Activated CD4-positive, alpha-beta T cell treated with anti-CD3 and anti-CD28 coated beads for 48 hours (primary cell): Measurements from ENCODE around the gene LPCAT1.

Experiments
- DNase-seq: peaks from one replicate; pipeline ENCODE4 v3.0.0-alpha.2; 2020

LPCAT1 gene

GRCh38 chr5:1419476-1420210 lies 104.1 kb downstream of the LPCAT1 start:
- no peak for DNase-seq

- DNase-seq = no peak
Observed at GRCh38 chr5:1418921-1419280, 104.9 kb downstream of the LPCAT1 start.

GRCh38 chr5:1418238-1418920 lies 105.4 kb downstream of the LPCAT1 start:
- no peak for DNase-seq

- no peak for DNase-seq
Observed at GRCh38 chr5:1417586-1418225, 106.1 kb downstream of the LPCAT1 start.

- no peak for DNase-seq
Observed at GRCh38 chr5:1416856-1417469, 106.8 kb downstream of the LPCAT1 start.

DNA sequence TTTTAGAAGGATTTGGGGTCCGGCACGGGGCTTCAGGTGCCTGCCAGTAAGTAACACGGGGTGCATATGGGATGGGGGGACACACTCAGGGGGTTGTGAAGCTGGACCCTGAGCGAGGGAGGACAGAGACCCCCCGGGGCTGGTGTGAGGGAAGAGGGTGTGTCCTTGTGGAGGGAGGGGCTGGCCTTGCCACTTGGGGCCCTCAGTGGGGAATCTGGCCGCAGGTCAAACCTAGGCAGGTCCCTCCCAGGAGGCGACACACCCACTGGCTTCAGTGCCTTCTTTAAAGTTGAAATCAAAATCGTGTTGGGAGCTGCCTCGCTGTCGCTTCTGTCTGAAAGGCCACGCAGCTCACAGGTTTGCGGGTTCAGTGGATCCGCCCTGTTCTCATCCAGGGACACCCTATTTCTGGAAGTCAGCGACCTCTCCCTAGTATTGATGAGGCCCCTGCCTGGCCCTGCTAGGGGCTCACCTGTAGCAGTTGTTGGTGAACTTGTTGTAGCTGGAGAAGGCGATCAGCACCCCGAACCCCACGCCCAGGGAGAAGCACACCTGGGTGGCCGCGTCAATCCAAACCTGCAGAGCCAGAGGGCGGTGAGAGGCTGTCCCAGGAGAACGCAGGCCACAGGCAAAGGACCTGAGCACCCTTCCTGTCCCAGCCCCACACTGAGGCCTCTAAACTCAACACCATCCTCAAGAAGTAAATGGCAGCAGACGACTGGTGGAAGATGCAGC lies 108.0 kb downstream of the LPCAT1 start:
- DNase-seq = no peak

DNA sequence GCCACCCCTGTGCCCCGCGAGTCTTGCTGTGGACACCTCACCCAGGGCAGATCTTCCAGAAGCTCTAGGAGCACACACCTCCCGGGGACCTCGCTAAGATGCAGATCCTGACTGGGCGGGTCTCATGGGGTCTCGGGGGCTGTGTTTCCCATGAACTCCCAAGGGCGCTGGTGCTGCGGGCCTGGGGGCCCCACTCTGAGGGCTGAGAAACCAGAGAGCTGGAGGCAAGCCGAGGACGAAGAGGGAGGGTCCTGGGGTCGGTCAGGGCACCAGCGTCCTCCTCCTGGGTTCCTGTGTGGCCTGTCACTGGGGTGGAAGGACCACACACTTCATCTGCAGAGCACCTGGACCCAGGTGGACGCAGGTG lies 108.7 kb downstream of the LPCAT1 start:
- no peak for DNase-seq

GRCh38 chr5:1414311-1415058 lies 109.3 kb downstream of the LPCAT1 start:
- DNase-seq = no peak

GRCh38 chr5:1413611-1414241 lies 110.0 kb downstream of the LPCAT1 start:
- no peak for DNase-seq

- no peak for DNase-seq
Observed at GRCh38 chr5:1413211-1413610, 110.5 kb downstream of the LPCAT1 start.

DNA sequence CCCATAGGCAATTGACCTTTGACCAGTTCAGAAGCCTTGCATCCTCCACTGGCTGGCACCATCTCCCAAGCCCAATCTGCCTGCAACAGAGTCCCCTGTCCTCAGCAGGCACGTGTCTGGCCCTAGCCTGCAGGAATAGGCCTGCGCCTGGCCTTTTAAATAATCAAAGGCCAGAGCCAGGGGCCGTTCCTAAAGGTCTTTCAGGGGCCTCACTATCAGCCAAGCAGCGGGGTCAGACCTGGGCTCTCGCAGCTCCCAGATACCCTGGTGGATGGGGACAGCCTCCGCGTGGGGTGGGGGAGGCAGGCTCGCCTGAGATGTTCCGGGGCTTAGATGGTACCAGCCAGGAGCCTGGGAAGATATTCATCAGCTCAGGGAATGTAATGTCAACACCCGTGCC lies 111.1 kb downstream of the LPCAT1 start:
- DNase-seq = no peak

GRCh38 chr5:1412163-1412562 lies 111.6 kb downstream of the LPCAT1 start:
- DNase-seq = no peak
